Trophoblast cell (in vitro differentiated cells and primary cell): ENCODE data around the gene PMS1.

Source experiments
- DNase-seq, 2 donors: peaks; one replicate each; pipeline ENCODE4 v3.0.0-alpha.2; 2016
- H2AFZ ChIP-seq: 2 replicates; pipeline ENCODE4 v1.6.1; 2013; ENCODE audit warnings: low read length, moderate library complexity, mild to moderate bottlenecking; ENCODE audit not compliant: insufficient read depth, poor library complexity
- H2AK5ac ChIP-seq: 2 replicates; pipeline ENCODE4 v1.6.1; 2013; ENCODE audit warnings: mild to moderate bottlenecking, low read length
- H2BK120ac ChIP-seq: 2 replicates; pipeline ENCODE4 v1.6.1; 2013; ENCODE audit warnings: low read length, mild to moderate bottlenecking, moderate library complexity; ENCODE audit not compliant: insufficient read depth, poor library complexity
- H2BK12ac ChIP-seq: 2 replicates; pipeline ENCODE4 v1.6.1; 2013; ENCODE audit warnings: mild to moderate bottlenecking, low read length, moderate library complexity
- H2BK5ac ChIP-seq: 2 replicates; pipeline ENCODE4 v1.6.1; 2013; ENCODE audit warnings: low read length, low read depth, moderate library complexity, mild to moderate bottlenecking; ENCODE audit not compliant: poor library complexity
- H3K14ac ChIP-seq: 2 replicates; pipeline ENCODE4 v1.6.1; 2013; ENCODE audit warnings: mild to moderate bottlenecking, low read length
- H3K18ac ChIP-seq: 2 replicates; pipeline ENCODE4 v1.6.1; 2013; ENCODE audit warnings: mild to moderate bottlenecking, low read length
- H3K23ac ChIP-seq: 2 replicates; pipeline ENCODE4 v1.6.1; 2013; ENCODE audit warnings: low read length
- H3K27ac ChIP-seq: 2 replicates; pipeline ENCODE4 v1.5.1; 2013; ENCODE audit warnings: low read depth, mild to moderate bottlenecking, inconsistent platforms, low read length, moderate library complexity
- H3K27me3 ChIP-seq: 2 replicates; pipeline ENCODE4 v1.6.1; 2013; ENCODE audit warnings: inconsistent platforms, mild to moderate bottlenecking, low read length, moderate library complexity; ENCODE audit not compliant: insufficient read depth
- H3K36me3 ChIP-seq, 2 experiments: 1 replicate in 1 of 2; 2 replicates in 1 of 2; pipeline ENCODE4 v1.6.1; 2013; ENCODE audit warnings: low read length in 2 of 2, mild to moderate bottlenecking in 2 of 2, moderate library complexity in 1 of 2; ENCODE audit not compliant: insufficient read depth in 2 of 2, control insufficient read depth in 1 of 2
- H3K4ac ChIP-seq: 2 replicates; pipeline ENCODE4 v1.6.1; 2013; ENCODE audit warnings: low read depth, mild to moderate bottlenecking, low read length, moderate library complexity
- H3K4me1 ChIP-seq, 2 experiments: 1 replicate in 1 of 2; 2 replicates in 1 of 2; pipeline ENCODE4 v1.6.1; 2013; ENCODE audit warnings: low read length in 2 of 2, mild to moderate bottlenecking in 2 of 2, moderate library complexity in 1 of 2; ENCODE audit not compliant: insufficient read depth in 2 of 2, control insufficient read depth in 1 of 2
- H3K4me2 ChIP-seq: 2 replicates; pipeline ENCODE4 v1.6.1; 2013; ENCODE audit warnings: inconsistent platforms, mild to moderate bottlenecking, low read length, moderate library complexity
- H3K4me3 ChIP-seq: 2 replicates; pipeline ENCODE4 v1.5.1; 2013; ENCODE audit warnings: mild to moderate bottlenecking, low read depth, low read length, inconsistent platforms
- H3K79me1 ChIP-seq: one replicate; pipeline ENCODE4 v1.6.1; 2013; ENCODE audit warnings: low read length
- H3K79me2 ChIP-seq: 2 replicates; pipeline ENCODE4 v1.6.1; 2013; ENCODE audit warnings: low read length, mild to moderate bottlenecking; ENCODE audit not compliant: control insufficient read depth, insufficient read depth, poor library complexity
- H3K9ac ChIP-seq: 2 replicates; pipeline ENCODE4 v1.6.1; 2013; ENCODE audit warnings: mild to moderate bottlenecking, low read length
- H3K9me3 ChIP-seq: 2 replicates; pipeline ENCODE4 v1.6.1; 2013; ENCODE audit warnings: low read depth, mild to moderate bottlenecking, control low read depth, inconsistent platforms, low read length; ENCODE audit not compliant: insufficient read depth
- H4K12ac ChIP-seq: 2 replicates; pipeline ENCODE4 v1.6.1; 2013; ENCODE audit warnings: low read depth, mild to moderate bottlenecking, low read length, moderate library complexity
- H4K8ac ChIP-seq: 2 replicates; pipeline ENCODE4 v1.6.1; 2013; ENCODE audit warnings: low read depth, mild to moderate bottlenecking, low read length, moderate library complexity
- H4K91ac ChIP-seq: one replicate; pipeline ENCODE4 v1.6.1; 2013; ENCODE audit warnings: low read depth, mild to moderate bottlenecking, low read length, moderate library complexity
- WGBS: extraction: QIAGEN DNeasy Blood & Tissue Kit; methylation state at CpG from one replicate; pipeline ENCODE4 v1.1.7; 2013; ENCODE audit warnings: missing lambda C conversion rate; ENCODE audit not compliant: insufficient read length, insufficient coverage; ENCODE audit errors: extremely low coverage; 5-methylcytosine and 5-hydroxymethylcytosine counted together

The PMS1 gene

GRCh38 chr2:189762229-189762550, 22.1 kb upstream of the PMS1 start:
- Histone ChIP-seq H3K4ac (no peak overlapping the region), H3K4me1 (no peaks in the 10 kb centered on the region), H3K27ac (peak overlapping the region; percentile 67), H3K4me2 (peak overlapping the region; percentile 90), H3K4me3 (peak overlapping the region; percentile 81), H3K79me1 (peaks cover 3% of the 10 kb centered on the region), H3K9me3 (no peaks in the 10 kb centered on the region), H2BK5ac (no peak overlapping the region), H4K91ac (peak overlapping the region; percentile 21), H4K8ac (peak overlapping the region; percentile 58), H3K23ac (no peak overlapping the region), H3K36me3 (peaks cover 0 to 2% of the 10 kb centered on the region in 2 experiments), H2BK12ac (no peak overlapping the region), H3K9ac (peak overlapping the region; percentile 89), H3K14ac (no peak overlapping the region), H3K27me3 (no peaks in the 10 kb centered on the region), H3K79me2 (no peaks in the 10 kb centered on the region), H2AFZ (peak overlapping the region; percentile 59), H4K12ac (peak overlapping the region; percentile 65), H3K18ac (no peak overlapping the region), H2AK5ac (no peak overlapping the region), H2BK120ac (no peak overlapping the region)
- no CpG with 5 or more reads among the region's 7 CpGs for WGBS
- no peak for DNase-seq

GRCh38 chr2:189762551-189763298, 21.5 kb upstream of the PMS1 start, which contains the start of gene OSGEPL1:
TSS of gene OSGEPL1 (minus strand) at chr2:189762792. CDS start at chr2:189761640, 1,152 bp downstream.
- Histone ChIP-seq H3K79me2 (no peaks in the 10 kb centered on the region), H2AFZ (peak within 1 kb of the TSS; percentile 93), H3K27me3 (no peaks in the 10 kb centered on the region), H3K4me3 (peak within 1 kb of the TSS; percentile 81), H2BK120ac (peak within 1 kb of the TSS; percentile 33), H4K91ac (peak within 1 kb of the TSS; percentile 21), H3K4me2 (peak within 1 kb of the TSS; percentile 90), H2AK5ac (no peak within 1 kb of the TSS), H3K4ac (no peak within 1 kb of the TSS), H3K79me1 (peaks cover 3% of the 10 kb centered on the region), H3K9me3 (no peaks in the 10 kb centered on the region), H3K9ac (peak within 1 kb of the TSS; percentile 97), H4K12ac (peak within 1 kb of the TSS; percentile 65), H3K18ac (no peak within 1 kb of the TSS), H3K36me3 (peaks cover 0 to 2% of the 10 kb centered on the region in 2 experiments), H2BK5ac (peak within 1 kb of the TSS; percentile 23), H3K4me1 (no peaks in the 10 kb centered on the region), H3K23ac (no peak within 1 kb of the TSS), H3K27ac (peak within 1 kb of the TSS; percentile 67), H4K8ac (peak within 1 kb of the TSS; percentile 70), H3K14ac (peak within 1 kb of the TSS; percentile 13), H2BK12ac (no peak within 1 kb of the TSS)
- WGBS: no CpG with 5 or more reads among the region's 33 CpGs
- peak; percentile 83 to 91 for DNase-seq

- Histone ChIP-seq H3K9me3 (no peaks in the 10 kb centered on the region), H2BK5ac (no peak overlapping the region), H4K8ac (no peak overlapping the region), H3K4me2 (no peak overlapping the region), H3K27ac (no peak overlapping the region), H3K4ac (no peak overlapping the region), H3K23ac (no peak overlapping the region), H4K12ac (peak overlapping the region; percentile 26), H3K27me3 (no peaks in the 10 kb centered on the region), H3K79me1 (peaks cover 3% of the 10 kb centered on the region), H2AFZ (no peak overlapping the region), H3K18ac (no peak overlapping the region), H3K14ac (no peak overlapping the region), H2BK12ac (no peak overlapping the region), H2AK5ac (no peak overlapping the region), H4K91ac (no peak overlapping the region), H3K9ac (no peak overlapping the region), H3K4me3 (no peak overlapping the region), H3K4me1 (no peaks in the 10 kb centered on the region), H3K36me3 (peaks cover 0 to 2% of the 10 kb centered on the region in 2 experiments), H3K79me2 (no peaks in the 10 kb centered on the region), H2BK120ac (no peak overlapping the region)
- no CpG with 5 or more reads among the region's 4 CpGs for WGBS
- DNase-seq: no peak
These were observed 20.2 kb upstream of the PMS1 start for GRCh38 chr2:189763908-189764661.

GRCh38 chr2:189770590-189771322, 13.5 kb upstream of the PMS1 start:
- H3K79me2 ChIP-seq: no peaks in the 10 kb centered on the region
- H3K27ac ChIP-seq: no peak overlapping the region
- H4K91ac ChIP-seq: no peak overlapping the region
- no peak overlapping the region for H2BK5ac ChIP-seq
- DNase-seq: no peak
- no CpG with 5 or more reads among the region's 6 CpGs for WGBS
- H3K14ac ChIP-seq: no peak overlapping the region
- H2BK120ac ChIP-seq: no peak overlapping the region
- no peak overlapping the region for H3K18ac ChIP-seq
- no peak overlapping the region for H2AFZ ChIP-seq
- H3K9me3 ChIP-seq: no peaks in the 10 kb centered on the region
- no peak overlapping the region for H3K4me3 ChIP-seq
- no peaks in the 10 kb centered on the region for H3K79me1 ChIP-seq
- no peak overlapping the region for H3K23ac ChIP-seq
- H3K4ac ChIP-seq: no peak overlapping the region
- peaks cover 4 to 11% of the 10 kb centered on the region in 2 experiments for H3K36me3 ChIP-seq
- H3K4me1 ChIP-seq: no peaks in the 10 kb centered on the region
- H4K12ac ChIP-seq: no peak overlapping the region
- H2BK12ac ChIP-seq: no peak overlapping the region
- H3K4me2 ChIP-seq: no peak overlapping the region
- no peak overlapping the region for H3K9ac ChIP-seq
- no peak overlapping the region for H2AK5ac ChIP-seq
- H4K8ac ChIP-seq: no peak overlapping the region
- H3K27me3 ChIP-seq: no peaks in the 10 kb centered on the region
